DND-41 (cell line): Measurements from ENCODE around the gene CRISPLD2.

Experiments
- CTCF ChIP-seq: IDR thresholded peaks from 2 replicates; pipeline ENCODE4 v1.5.1; 2012; ENCODE audit warnings: borderline replicate concordance, low read length, moderate library complexity, mild to moderate bottlenecking; ENCODE audit not compliant: poor library complexity, severe bottlenecking; ENCODE audit errors: extremely low read depth
- EZH2 ChIP-seq: IDR thresholded peaks from 3 replicates; pipeline ENCODE4 v1.6.1; 2012; ENCODE audit warnings: borderline replicate concordance, low read depth, mild to moderate bottlenecking, moderate library complexity, low read length, inconsistent platforms; ENCODE audit not compliant: severe bottlenecking

GRCh38 chr16:84830765-84831384 is 11.1 kb downstream of the CRISPLD2 start:
- TF ChIP-seq CTCF (no peak), EZH2 (no peak)
